ENCODE measurements around the gene ZC3H7A. TPM values are rescaled to one million over a fixed set of nuclear protein-coding genes. Genes with fewer than 3 reads are reported as not detected.

Gene ZC3H7A
- total and polyA plus RNA-seq, 10 of the 15 experiments (the other 5 are each of a cell fraction or from before 2014, with no cell fraction given): 46.3 to 188 (median 68.6) TPM

GRCh38 chr16:11783319-11784037, 13.6 kb downstream of the ZC3H7A start (continued):
- TF ChIP-seq RELA (IDR thresholded peaks at IDR 0.05; ENCODE audit: borderline replicate concordance, partially characterized antibody) (peak; percentile 97), EED (IDR thresholded peaks at IDR 0.05; ENCODE audit: low read depth) (no peak), HDAC2 (IDR thresholded peaks at IDR 0.05) (no peak), ZBED1 (IDR thresholded peaks at IDR 0.05; ENCODE audit: borderline replicate concordance) (no peak; the same call in 1 of the 2 replicates), EGR1 (IDR thresholded peaks at IDR 0.05; ENCODE audit: borderline replicate concordance in 1 of 2, low read depth in 2 of 2, low read length in 2 of 2) (no peak), HDAC6 (IDR thresholded peaks at IDR 0.05; ENCODE audit: unreplicated experiment) (no peak), LARP7 (IDR thresholded peaks at IDR 0.05) (no peak), BHLHE40 (IDR thresholded peaks at IDR 0.05; ENCODE audit: borderline replicate concordance in 1 of 2, low read depth in 2 of 2, low read length in 1 of 2) (peak; percentile 50 to 82; a peak in 3 of 4 replicates), CEBPB (IDR thresholded peaks at IDR 0.05; ENCODE audit: borderline replicate concordance in 1 of 2, low read depth in 2 of 2, low read length in 2 of 2) (peak in 1 of 2 experiments; percentile 87; a peak in 1 of 4 replicates), SUZ12 (IDR thresholded peaks at IDR 0.05; ENCODE audit: unreplicated experiment) (no peak), IRF3 (IDR thresholded peaks at IDR 0.05) (no peak), ZZZ3 (IDR thresholded peaks at IDR 0.05; ENCODE audit: control insufficient read depth, insufficient read length, low read depth) (no peak), SREBF2 (IDR thresholded peaks at IDR 0.05; ENCODE audit: low read length) (no peak), ATF7 (IDR thresholded peaks at IDR 0.05; ENCODE audit: low read depth) (peak; percentile 84), ZNF274 (IDR thresholded peaks at IDR 0.05; ENCODE audit: insufficient read depth, insufficient read length) (no peak), BMI1 (IDR thresholded peaks at IDR 0.05; ENCODE audit: borderline replicate concordance) (peak; percentile 64; the same call in 1 of the 2 replicates), NKRF (conservative IDR thresholded peaks at IDR 0.05) (peak; percentile 44; the same call in 1 of the 2 replicates), NFYB (IDR thresholded peaks at IDR 0.05; ENCODE audit: insufficient read depth, low read depth, low read length) (no peak), CHD1 (IDR thresholded peaks at IDR 0.05; ENCODE audit: low read depth, low read length) (no peak), YBX1 (IDR thresholded peaks at IDR 0.05) (no peak), HCFC1 (IDR thresholded peaks at IDR 0.05; ENCODE audit: low read length) (no peak), CHD2 (IDR thresholded peaks at IDR 0.05; ENCODE audit: borderline replicate concordance, low read depth, low read length) (peak; percentile 60; the same call in 1 of the 2 replicates), BACH1 (IDR thresholded peaks at IDR 0.05; ENCODE audit: borderline replicate concordance) (peak; percentile 82), USF1 (IDR thresholded peaks at IDR 0.05; ENCODE audit: borderline replicate concordance, extremely low read length, insufficient read depth, low read depth, low read length) (no peak)
